GM10266 (cell line): ENCODE results near the gene DCAF12L2.
A peak's percentile ranks its signal among the peaks of the same experiment; 100 is the strongest.

ENCODE experiments used
- DNase-seq: peaks from one replicate; pipeline ENCODE4 v3.0.0; 2012; ENCODE audit errors: extremely low spot score
- TF ChIP-seq, protein P1 (sequence below): IDR thresholded peaks from 2 replicates; pipeline ENCODE4 v1.5.1; 2012; ENCODE audit warnings: mild to moderate bottlenecking, low read depth; ENCODE audit not compliant: control insufficient read depth, insufficient read depth; ENCODE audit errors: missing control alignments

DCAF12L2 gene

DNA sequence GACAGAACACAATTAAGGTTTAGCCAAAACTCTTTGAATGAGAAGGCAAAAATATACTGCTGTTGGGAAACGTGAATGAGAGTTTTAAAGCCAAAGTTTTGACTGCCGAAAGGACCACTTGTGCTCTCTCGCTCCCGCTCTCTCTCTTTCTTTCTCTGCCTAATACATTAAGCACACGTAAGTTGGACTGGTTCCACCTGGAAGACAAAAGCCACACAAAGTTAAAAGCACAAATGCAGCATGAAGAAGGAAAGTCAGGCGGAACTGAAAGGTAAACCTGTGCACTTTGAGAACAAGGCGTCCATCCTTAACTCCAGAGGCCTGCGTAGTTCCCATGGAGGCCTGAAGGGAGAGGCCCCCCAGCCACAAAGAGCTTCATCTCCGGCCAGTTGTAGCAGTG is 1.9 kb downstream of the DCAF12L2 start:
- DNase-seq: no peak
- TF ChIP-seq, protein P1, sequence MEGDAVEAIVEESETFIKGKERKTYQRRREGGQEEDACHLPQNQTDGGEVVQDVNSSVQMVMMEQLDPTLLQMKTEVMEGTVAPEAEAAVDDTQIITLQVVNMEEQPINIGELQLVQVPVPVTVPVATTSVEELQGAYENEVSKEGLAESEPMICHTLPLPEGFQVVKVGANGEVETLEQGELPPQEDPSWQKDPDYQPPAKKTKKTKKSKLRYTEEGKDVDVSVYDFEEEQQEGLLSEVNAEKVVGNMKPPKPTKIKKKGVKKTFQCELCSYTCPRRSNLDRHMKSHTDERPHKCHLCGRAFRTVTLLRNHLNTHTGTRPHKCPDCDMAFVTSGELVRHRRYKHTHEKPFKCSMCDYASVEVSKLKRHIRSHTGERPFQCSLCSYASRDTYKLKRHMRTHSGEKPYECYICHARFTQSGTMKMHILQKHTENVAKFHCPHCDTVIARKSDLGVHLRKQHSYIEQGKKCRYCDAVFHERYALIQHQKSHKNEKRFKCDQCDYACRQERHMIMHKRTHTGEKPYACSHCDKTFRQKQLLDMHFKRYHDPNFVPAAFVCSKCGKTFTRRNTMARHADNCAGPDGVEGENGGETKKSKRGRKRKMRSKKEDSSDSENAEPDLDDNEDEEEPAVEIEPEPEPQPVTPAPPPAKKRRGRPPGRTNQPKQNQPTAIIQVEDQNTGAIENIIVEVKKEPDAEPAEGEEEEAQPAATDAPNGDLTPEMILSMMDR: no peak

DNA sequence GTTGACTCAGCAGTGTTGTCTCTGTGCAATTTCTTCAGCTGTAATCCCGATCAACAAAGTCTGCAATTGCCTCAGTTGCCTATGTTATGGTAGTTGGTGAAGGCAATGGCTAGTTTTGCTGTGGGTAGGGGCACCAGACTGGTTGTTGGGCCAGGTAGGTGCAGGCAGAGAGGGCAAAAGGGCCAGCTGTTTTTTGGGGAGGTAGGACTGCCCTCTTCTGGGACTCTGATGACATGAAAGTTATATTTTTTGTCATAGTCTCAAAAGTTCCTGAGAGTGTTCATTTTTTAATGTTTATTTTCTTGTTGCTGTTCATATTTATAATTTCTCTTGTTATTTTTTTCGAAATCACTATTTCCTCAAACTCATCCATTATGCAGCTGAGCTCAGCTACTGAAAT is 25.1 kb downstream of the DCAF12L2 start:
- TF ChIP-seq, protein P1: no peak
- no peak for DNase-seq

DNA sequence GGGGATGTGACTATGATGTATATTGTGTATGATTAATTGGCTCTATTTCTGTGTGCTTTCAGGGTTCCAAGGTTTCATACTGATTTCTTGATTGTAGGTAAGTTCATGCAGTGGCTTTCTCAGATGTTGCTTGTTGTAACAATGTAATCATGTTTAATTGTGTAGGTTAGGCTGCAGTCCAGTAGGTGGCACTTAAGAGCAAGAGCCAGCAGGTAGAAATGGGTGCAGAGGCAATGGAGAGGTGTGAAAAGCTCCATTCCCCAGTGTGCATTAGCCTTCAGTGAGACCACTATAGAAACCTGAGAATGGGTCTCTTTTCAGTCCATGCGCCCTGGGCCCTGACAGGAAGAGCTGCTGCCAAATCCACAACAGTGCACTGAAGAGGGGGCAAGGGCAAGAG is 28.2 kb downstream of the DCAF12L2 start:
- TF ChIP-seq, protein P1: peak; percentile 9
- DNase-seq: no peak

DNA sequence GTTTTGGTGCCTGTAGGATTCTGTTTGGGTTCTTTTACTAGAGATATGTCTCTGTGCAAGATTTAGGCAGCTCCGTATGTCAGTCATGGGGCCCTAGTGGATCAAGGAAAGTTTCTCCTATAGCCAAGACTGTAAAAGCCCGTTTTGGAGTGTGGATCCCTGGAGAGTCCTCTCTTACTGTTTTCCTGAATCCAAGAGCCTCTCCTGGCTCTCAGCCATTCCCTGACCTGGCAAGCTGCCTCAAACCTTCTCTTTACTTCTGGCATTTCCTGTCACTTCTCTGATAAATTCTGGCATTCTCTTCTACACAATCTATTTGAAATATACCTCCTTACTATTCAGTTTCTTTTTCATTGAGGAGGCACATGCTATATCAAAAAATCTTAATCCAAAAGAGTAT is 41.4 kb downstream of the DCAF12L2 start:
- TF ChIP-seq, protein P1: no peak
- no peak for DNase-seq
